ENCODE results near the gene CSNK1A1. TPM values are rescaled to one million over a fixed set of nuclear protein-coding genes. Genes with fewer than 3 reads are reported as not detected.

CSNK1A1 gene
- total RNA-seq, 1 experiment from 2014 or later, result 244 TPM

DNA sequence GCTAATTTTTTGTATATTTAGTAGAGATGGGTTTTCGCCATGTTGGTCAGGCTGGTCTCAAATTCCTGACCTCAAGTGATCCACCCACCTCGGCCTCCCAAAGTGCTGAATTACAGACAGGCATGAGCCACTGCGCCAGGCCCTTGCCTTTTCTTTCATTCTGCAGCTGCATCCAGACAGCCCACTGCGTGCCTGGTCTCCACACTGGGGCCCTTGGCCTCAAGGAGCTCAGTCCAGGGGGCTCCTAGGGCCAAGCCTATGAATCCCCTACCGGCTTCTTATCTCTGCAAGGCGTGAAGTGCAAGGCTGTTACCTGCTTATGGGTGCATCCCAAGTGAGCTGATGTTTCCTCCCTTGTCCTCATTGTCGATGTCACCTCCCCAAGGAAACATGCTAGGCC is 78.8 kb downstream of the CSNK1A1 start:
- no peaks in the 10 kb centered on the region for H3K9me3 ChIP-seq (ENCODE audit: low read depth, low read length, poor library complexity, severe bottlenecking)
- no peaks in the 10 kb centered on the region for H3K27me3 ChIP-seq (replicated peaks; ENCODE audit: insufficient read depth, low read depth, low read length, poor library complexity)
- intact Hi-C loops (cut with micrococcal nuclease; ENCODE audit: unreplicated experiment), result no loop called here
- no peak for TF ChIP-seq EZH2 (IDR thresholded peaks at IDR 0.05; ENCODE audit: borderline replicate concordance, low read depth, low read length, poor library complexity, severe bottlenecking)
- TF ChIP-seq, protein P1, sequence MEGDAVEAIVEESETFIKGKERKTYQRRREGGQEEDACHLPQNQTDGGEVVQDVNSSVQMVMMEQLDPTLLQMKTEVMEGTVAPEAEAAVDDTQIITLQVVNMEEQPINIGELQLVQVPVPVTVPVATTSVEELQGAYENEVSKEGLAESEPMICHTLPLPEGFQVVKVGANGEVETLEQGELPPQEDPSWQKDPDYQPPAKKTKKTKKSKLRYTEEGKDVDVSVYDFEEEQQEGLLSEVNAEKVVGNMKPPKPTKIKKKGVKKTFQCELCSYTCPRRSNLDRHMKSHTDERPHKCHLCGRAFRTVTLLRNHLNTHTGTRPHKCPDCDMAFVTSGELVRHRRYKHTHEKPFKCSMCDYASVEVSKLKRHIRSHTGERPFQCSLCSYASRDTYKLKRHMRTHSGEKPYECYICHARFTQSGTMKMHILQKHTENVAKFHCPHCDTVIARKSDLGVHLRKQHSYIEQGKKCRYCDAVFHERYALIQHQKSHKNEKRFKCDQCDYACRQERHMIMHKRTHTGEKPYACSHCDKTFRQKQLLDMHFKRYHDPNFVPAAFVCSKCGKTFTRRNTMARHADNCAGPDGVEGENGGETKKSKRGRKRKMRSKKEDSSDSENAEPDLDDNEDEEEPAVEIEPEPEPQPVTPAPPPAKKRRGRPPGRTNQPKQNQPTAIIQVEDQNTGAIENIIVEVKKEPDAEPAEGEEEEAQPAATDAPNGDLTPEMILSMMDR (conservative IDR thresholded peaks at IDR 0.05; ENCODE audit: low read depth, low read length), result no peak
- ChIA-PET POLR2A (ENCODE audit: low non-redundant PET) (no interaction called here), CTCF (no interaction called here)
- H3K27ac ChIP-seq (ENCODE audit: low read depth, low read length, poor library complexity, severe bottlenecking), result no peak overlapping the region
- BruUV-seq (replicated peaks), result no TSS peak
- no peaks in the 10 kb centered on the region for H3K4me1 ChIP-seq (ENCODE audit: insufficient read depth, low read length, poor library complexity, severe bottlenecking)
- no peak for DNase-seq (ENCODE audit: low spot score)
- no peak overlapping the region for H3K4me3 ChIP-seq (ENCODE audit: low read depth, low read length, poor library complexity, severe bottlenecking)
- H3K36me3 ChIP-seq (ENCODE audit: insufficient read depth, low read length, poor library complexity, severe bottlenecking), result no peaks in the 10 kb centered on the region

DNA sequence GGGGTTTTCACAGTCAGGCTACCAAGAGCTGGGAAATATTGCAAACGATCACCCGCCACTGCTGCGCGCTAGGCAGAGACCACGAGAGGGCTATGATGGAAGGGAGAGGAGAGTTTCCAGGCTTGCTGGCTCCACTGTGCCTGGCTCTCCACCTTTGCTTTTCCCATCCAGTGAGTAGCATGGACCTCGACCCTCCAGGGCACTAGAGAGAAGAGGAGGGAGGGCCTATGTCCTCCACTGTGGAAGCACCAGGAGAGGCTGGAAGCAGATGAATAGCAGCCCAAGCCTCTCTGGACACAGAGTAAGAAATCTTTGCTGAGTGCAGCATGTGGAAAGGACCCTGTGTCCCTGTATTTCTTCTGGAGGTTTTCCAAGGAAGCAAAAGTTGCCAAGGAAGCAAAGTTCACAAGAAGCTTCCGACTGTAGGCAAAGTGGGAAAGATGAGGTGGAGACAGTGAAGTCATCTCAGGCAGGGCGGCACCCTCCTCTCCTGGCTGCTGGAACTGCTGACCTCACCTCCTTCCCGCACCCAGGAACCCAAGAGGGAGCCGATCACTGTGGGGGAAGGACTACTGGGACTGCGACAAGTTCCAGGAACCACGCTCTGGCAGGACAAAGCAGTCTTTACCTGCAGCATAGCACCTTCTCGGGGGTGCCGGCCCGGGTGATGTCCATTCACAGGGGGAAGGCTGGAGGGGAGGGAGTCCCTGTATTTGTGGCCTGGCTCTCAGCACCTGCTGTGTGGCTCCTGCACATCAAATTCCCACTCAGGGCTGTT is 79.6 kb downstream of the CSNK1A1 start:
- ChIA-PET POLR2A (ENCODE audit: low non-redundant PET) (no interaction called here), CTCF (no interaction called here)
- no peak for DNase-seq (ENCODE audit: low spot score)
- Histone ChIP-seq H3K36me3 (ENCODE audit: insufficient read depth, low read length, poor library complexity, severe bottlenecking) (no peaks in the 10 kb centered on the region), H3K4me1 (ENCODE audit: insufficient read depth, low read length, poor library complexity, severe bottlenecking) (peaks cover 4% of the 10 kb centered on the region), H3K9me3 (ENCODE audit: low read depth, low read length, poor library complexity, severe bottlenecking) (no peaks in the 10 kb centered on the region), H3K27ac (ENCODE audit: low read depth, low read length, poor library complexity, severe bottlenecking) (no peak overlapping the region), H3K27me3 (replicated peaks; ENCODE audit: insufficient read depth, low read depth, low read length, poor library complexity) (no peaks in the 10 kb centered on the region), H3K4me3 (ENCODE audit: low read depth, low read length, poor library complexity, severe bottlenecking) (no peak overlapping the region)
- intact Hi-C loops (cut with micrococcal nuclease; ENCODE audit: unreplicated experiment), result no loop called here
- no TSS peak for BruUV-seq (replicated peaks)
- no peak for TF ChIP-seq EZH2 (IDR thresholded peaks at IDR 0.05; ENCODE audit: borderline replicate concordance, low read depth, low read length, poor library complexity, severe bottlenecking)
- TF ChIP-seq, protein P1 (conservative IDR thresholded peaks at IDR 0.05; ENCODE audit: low read depth, low read length), result no peak

DNA sequence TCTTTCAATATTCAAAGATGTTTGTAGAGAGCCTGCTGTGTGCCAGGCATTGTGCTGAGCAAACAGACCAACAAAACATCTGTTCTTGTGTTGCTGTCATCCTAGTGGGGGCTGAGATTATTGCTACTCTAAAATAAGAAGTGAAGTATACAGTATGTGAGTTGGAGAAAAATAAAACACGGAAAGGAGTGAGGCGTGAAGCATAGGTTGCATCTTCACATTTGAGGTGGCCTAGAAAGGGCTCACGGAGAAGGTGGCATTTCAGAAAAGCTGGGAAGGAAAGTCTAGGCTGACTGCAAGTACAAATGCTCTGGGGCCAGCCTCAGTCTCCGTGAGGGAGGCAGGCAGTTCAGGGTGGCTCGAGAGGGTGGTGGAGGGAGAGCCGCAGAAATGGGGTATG is 80.3 kb downstream of the CSNK1A1 start:
- ChIA-PET CTCF (no interaction called here), POLR2A (ENCODE audit: low non-redundant PET) (no interaction called here)
- no peak overlapping the region for H3K4me3 ChIP-seq (ENCODE audit: low read depth, low read length, poor library complexity, severe bottlenecking)
- no TSS peak for BruUV-seq (replicated peaks)
- H3K36me3 ChIP-seq (ENCODE audit: insufficient read depth, low read length, poor library complexity, severe bottlenecking), result no peaks in the 10 kb centered on the region
- DNase-seq (ENCODE audit: low spot score), result no peak
- no peak for TF ChIP-seq EZH2 (IDR thresholded peaks at IDR 0.05; ENCODE audit: borderline replicate concordance, low read depth, low read length, poor library complexity, severe bottlenecking)
- TF ChIP-seq, protein P1 (conservative IDR thresholded peaks at IDR 0.05; ENCODE audit: low read depth, low read length), result no peak
- no peaks in the 10 kb centered on the region for H3K27me3 ChIP-seq (replicated peaks; ENCODE audit: insufficient read depth, low read depth, low read length, poor library complexity)
- intact Hi-C loops (cut with micrococcal nuclease; ENCODE audit: unreplicated experiment), result no loop called here
- no peak overlapping the region for H3K27ac ChIP-seq (ENCODE audit: low read depth, low read length, poor library complexity, severe bottlenecking)
- peaks cover 6% of the 10 kb centered on the region for H3K4me1 ChIP-seq (ENCODE audit: insufficient read depth, low read length, poor library complexity, severe bottlenecking)
- H3K9me3 ChIP-seq (ENCODE audit: low read depth, low read length, poor library complexity, severe bottlenecking), result no peaks in the 10 kb centered on the region

All from A673 (cell line).